ENCODE results near the gene CALM3. TPM values are rescaled to one million over a fixed set of nuclear protein-coding genes. Genes with fewer than 3 reads are reported as not detected.

Gene CALM3
- total RNA-seq, 1 experiment from 2014 or later = 343 TPM

- Histone ChIP-seq H3K18ac (ENCODE audit: insufficient read length, low read depth, low read length) (no peak overlapping the region), H2BK120ac (ENCODE audit: low read depth, low read length, poor library complexity, severe bottlenecking) (no peak overlapping the region), H2BK20ac (ENCODE audit: low read depth, low read length, poor library complexity, severe bottlenecking) (no peak overlapping the region), H4K91ac (ENCODE audit: insufficient read length, low read depth, low read length) (no peak overlapping the region), H2AFZ (ENCODE audit: low read length) (no peak overlapping the region), H4K8ac (replicated peaks; ENCODE audit: insufficient read length, low read depth, low read length) (no peak overlapping the region), H3K9me3 (ENCODE audit: control insufficient read depth, low read depth, low read length) (no peaks in the 10 kb centered on the region), H4K20me1 (ENCODE audit: control insufficient read depth, insufficient read depth, insufficient read length) (no peaks in the 10 kb centered on the region), H3K23me2 (ENCODE audit: insufficient read length, low read depth, low read length, poor library complexity, severe bottlenecking) (no peaks in the 10 kb centered on the region), H3K79me1 (ENCODE audit: insufficient read depth, low read depth, low read length, poor library complexity, severe bottlenecking) (no peaks in the 10 kb centered on the region), H3K4me1 (ENCODE audit: insufficient read depth, low read length) (no peaks in the 10 kb centered on the region), H3T11ph (ENCODE audit: low read length) (no peak overlapping the region), H3K27me3 (ENCODE audit: insufficient read depth, low read length) (no peaks in the 10 kb centered on the region), H4K5ac (ENCODE audit: insufficient read length, low read depth, low read length) (no peak overlapping the region), H2AK5ac (ENCODE audit: insufficient read length, low read length) (no peak overlapping the region), H2BK5ac (ENCODE audit: insufficient read length, low read length) (no peak overlapping the region), H3K79me2 (ENCODE audit: insufficient read depth, low read length) (no peaks in the 10 kb centered on the region), H3K23ac (ENCODE audit: insufficient read length, low read depth, low read length) (no peak overlapping the region), H2BK12ac (ENCODE audit: insufficient read length, low read depth, low read length) (no peak overlapping the region), H2BK15ac (ENCODE audit: low read depth, low read length) (no peak overlapping the region), H3K4me2 (ENCODE audit: insufficient read depth, insufficient read length, low read length) (no peak overlapping the region), H3K9ac (ENCODE audit: extremely low read depth, insufficient read length, low read length) (no peak overlapping the region), H3K4ac (ENCODE audit: low read depth, low read length) (no peak overlapping the region), H3K14ac (ENCODE audit: insufficient read depth, low read length) (no peak overlapping the region), H3K27ac (ENCODE audit: insufficient read length, low read depth, low read length) (no peak overlapping the region), H3K56ac (ENCODE audit: insufficient read length, low read depth, low read length) (no peak overlapping the region)
- Mint-ChIP-seq H3K27me3 (ENCODE audit: low read depth) (peaks cover 17% of the 10 kb centered on the region), H3K27ac (no peak overlapping the region), H3K4me3 (no peak overlapping the region), H3K4me1 (no peaks in the 10 kb centered on the region), H3K9me3 (no peaks in the 10 kb centered on the region), H3K36me3 (ENCODE audit: insufficient read depth in 1 of 3, low read depth in 3 of 3) (no peaks in the 10 kb centered on the region)
- DNase-seq = no peak
- no CpG with 5 or more reads among the region's 1 CpG for WGBS (ENCODE audit: extremely low coverage, insufficient read length, low lambda C conversion rate)
- no peak for TF ChIP-seq CTCF (conservative IDR thresholded peaks at IDR 0.05)
Observed at GRCh38 chr19:46585539-46585938, 15.6 kb upstream of the CALM3 start.

Data from H9 (cell line).